ENCODE results near the gene MED26.

DNA sequence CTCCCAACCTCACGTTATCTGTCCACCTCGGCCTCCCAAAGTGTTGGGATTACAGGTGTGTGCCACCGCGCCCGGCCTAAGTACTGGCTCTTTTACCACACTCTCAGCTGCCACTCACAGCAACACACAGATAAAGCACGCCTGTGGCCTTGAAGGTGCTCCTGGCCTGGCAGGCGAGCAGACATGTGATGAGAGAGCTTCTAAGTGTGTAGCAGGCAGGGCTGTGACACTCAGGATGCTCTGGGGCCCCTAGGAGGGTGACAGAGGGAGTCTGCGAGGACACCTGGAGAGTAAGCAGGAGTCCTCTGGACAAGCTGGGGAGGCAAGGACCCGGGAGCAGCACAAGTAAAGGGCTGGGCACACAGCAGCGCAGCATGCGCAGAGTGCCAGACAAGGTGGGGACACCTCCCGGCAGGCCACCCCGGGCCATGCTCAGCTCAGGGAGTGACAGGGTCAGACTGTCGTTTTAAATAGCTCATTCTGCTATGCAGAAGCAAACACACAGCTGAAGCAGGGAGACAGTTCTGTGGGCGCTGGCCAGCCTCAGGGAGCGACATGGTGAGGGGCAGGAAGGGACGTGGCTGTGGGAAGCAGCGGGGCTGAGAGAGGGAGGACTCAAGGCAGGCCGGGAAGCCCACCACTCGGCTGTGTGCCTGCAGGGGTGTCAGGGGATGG lies 26.5 kb downstream of the MED26 start:
- TF ChIP-seq POLR2AphosphoS5 (IDR thresholded peaks at IDR 0.05), result no peak
- TF ChIP-seq, protein P1, sequence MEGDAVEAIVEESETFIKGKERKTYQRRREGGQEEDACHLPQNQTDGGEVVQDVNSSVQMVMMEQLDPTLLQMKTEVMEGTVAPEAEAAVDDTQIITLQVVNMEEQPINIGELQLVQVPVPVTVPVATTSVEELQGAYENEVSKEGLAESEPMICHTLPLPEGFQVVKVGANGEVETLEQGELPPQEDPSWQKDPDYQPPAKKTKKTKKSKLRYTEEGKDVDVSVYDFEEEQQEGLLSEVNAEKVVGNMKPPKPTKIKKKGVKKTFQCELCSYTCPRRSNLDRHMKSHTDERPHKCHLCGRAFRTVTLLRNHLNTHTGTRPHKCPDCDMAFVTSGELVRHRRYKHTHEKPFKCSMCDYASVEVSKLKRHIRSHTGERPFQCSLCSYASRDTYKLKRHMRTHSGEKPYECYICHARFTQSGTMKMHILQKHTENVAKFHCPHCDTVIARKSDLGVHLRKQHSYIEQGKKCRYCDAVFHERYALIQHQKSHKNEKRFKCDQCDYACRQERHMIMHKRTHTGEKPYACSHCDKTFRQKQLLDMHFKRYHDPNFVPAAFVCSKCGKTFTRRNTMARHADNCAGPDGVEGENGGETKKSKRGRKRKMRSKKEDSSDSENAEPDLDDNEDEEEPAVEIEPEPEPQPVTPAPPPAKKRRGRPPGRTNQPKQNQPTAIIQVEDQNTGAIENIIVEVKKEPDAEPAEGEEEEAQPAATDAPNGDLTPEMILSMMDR (IDR thresholded peaks at IDR 0.05), result no peak
- no peak for TF ChIP-seq POLR2A (IDR thresholded peaks at IDR 0.05)
